Prostate gland (tissue), 2 donors: ENCODE data around the gene PADI2. TPM values are rescaled to one million over a fixed set of nuclear protein-coding genes. Genes with fewer than 3 reads are reported as not detected.

Experiments used
- DNase-seq: peaks from one replicate; pipeline ENCODE4 v3.0.0-alpha.2; 2019; ENCODE audit warnings: low spot score
- H3K27ac ChIP-seq, 2 donors: fragments of 200-600 bp; sonication (generic); 2 replicates each; pipeline ENCODE4 v1.5.1; 2017 to 2019
- H3K27me3 ChIP-seq: fragments of 200-600 bp; sonication (generic); replicated peaks from 2 replicates; pipeline ENCODE4 v1.5.1; 2019; ENCODE audit not compliant: insufficient read depth
- H3K36me3 ChIP-seq, 2 donors: fragments of 200-600 bp; sonication (generic); 1 replicate in 1 of 2; 2 replicates in 1 of 2; pipeline versions ENCODE4 v1.5.1 to v1.8.1; 2017 to 2019
- H3K4me1 ChIP-seq: fragments of 200-600 bp; sonication (generic); replicated peaks from 2 replicates; pipeline ENCODE4 v1.5.1; 2019
- H3K4me3 ChIP-seq, 2 donors: fragments of 200-600 bp; sonication (generic); 2 replicates each; pipeline ENCODE4 v1.5.1; 2017 to 2019
- H3K9me3 ChIP-seq: fragments of 200-600 bp; sonication (generic); 2 replicates; pipeline ENCODE4 v1.5.1; 2017
- CTCF ChIP-seq, 4 experiments: fragments of 200-600 bp in 2 of 4; fragments of 450-650 bp in 2 of 4; sonication (generic) in 2 of 4; IDR thresholded peaks; 1 replicate in 3 of 4; 2 replicates in 1 of 4; pipeline ENCODE4 v1.5.1; 2016 to 2019; ENCODE audit warnings: antibody characterized with exemption in 4 of 4, mild to moderate bottlenecking in 2 of 4, moderate library complexity in 2 of 4
- POLR2A ChIP-seq: fragments of 450-650 bp; IDR thresholded peaks from one replicate; pipeline ENCODE4 v1.6.1; 2016; ENCODE audit warnings: antibody characterized with exemption, mild to moderate bottlenecking
- POLR2AphosphoS5 ChIP-seq: sonication (generic); formaldehyde crosslinking; IDR thresholded peaks from one replicate; pipeline ENCODE4 v1.6.1; 2017; ENCODE audit warnings: antibody characterized with exemption
- WGBS: methylation state at CpG from one replicate; pipeline ENCODE4 v1.1.5; 2018; 5-methylcytosine and 5-hydroxymethylcytosine counted together
- intact Hi-C: fragments of 100-400 bp; cut with DNase I; formaldehyde crosslinking; loops from one replicate; pipeline ENCODE4 v1.14.2; 2022
- total RNA-seq, 2 donors: library from RNA; depleted of rRNA; stranded (reverse); fragments of >200 nt; gene quantifications; one replicate each; pipeline ENCODE4 v1.1.0, GENCODE V29; 2016

Gene PADI2
- total RNA-seq, 2 donors from 2014 or later: 1.1 to 5.0 TPM

- H3K4me3 ChIP-seq: no peak overlapping the region
- H3K9me3 ChIP-seq: no peaks in the 10 kb centered on the region
- no peak overlapping the region for H3K27ac ChIP-seq
- intact Hi-C loops: no loop called here
- TF ChIP-seq CTCF (IDR thresholded peaks at IDR 0.05) (no peak), POLR2AphosphoS5 (no peak), POLR2A (no peak)
- WGBS: 83% methylated on average over 16 of the region's 16 CpGs
- DNase-seq: no peak
- no peaks in the 10 kb centered on the region for H3K4me1 ChIP-seq
- no peaks in the 10 kb centered on the region for H3K27me3 ChIP-seq
- no peaks in the 10 kb centered on the region for H3K36me3 ChIP-seq
Measured at GRCh38 chr1:17078991-17079868, 40.0 kb downstream of the PADI2 start.

GRCh38 chr1:17075470-17076255 lies 43.6 kb downstream of the PADI2 start:
- no peak for TF ChIP-seq CTCF (IDR thresholded peaks at IDR 0.05)
- no peak for TF ChIP-seq POLR2AphosphoS5
- no peak for TF ChIP-seq POLR2A
- H3K27ac ChIP-seq: no peak overlapping the region
- H3K4me3 ChIP-seq: no peak overlapping the region
- intact Hi-C loops: no loop called here
- no peaks in the 10 kb centered on the region for H3K9me3 ChIP-seq
- no peaks in the 10 kb centered on the region for H3K4me1 ChIP-seq
- no peak for DNase-seq
- H3K36me3 ChIP-seq: no peaks in the 10 kb centered on the region
- 74% methylated on average over 17 of the region's 17 CpGs for WGBS
- H3K27me3 ChIP-seq: no peaks in the 10 kb centered on the region

GRCh38 chr1:17071794-17072193 lies 47.5 kb downstream of the PADI2 start:
- TF ChIP-seq CTCF (IDR thresholded peaks at IDR 0.05): no peak
- TF ChIP-seq POLR2A: no peak
- TF ChIP-seq POLR2AphosphoS5: no peak
- intact Hi-C loops: no loop called here

GRCh38 chr1:17070163-17070525 lies 49.1 kb downstream of the PADI2 start:
- no peaks in the 10 kb centered on the region for H3K36me3 ChIP-seq
- H3K4me1 ChIP-seq: no peaks in the 10 kb centered on the region
- DNase-seq: no peak
- no peak overlapping the region for H3K27ac ChIP-seq
- no peaks in the 10 kb centered on the region for H3K9me3 ChIP-seq
- no peak overlapping the region for H3K4me3 ChIP-seq
- no peaks in the 10 kb centered on the region for H3K27me3 ChIP-seq
- 96% methylated on average over 7 of the region's 10 CpGs for WGBS
- intact Hi-C loops: no loop called here
- no peak for TF ChIP-seq POLR2AphosphoS5
- TF ChIP-seq CTCF (IDR thresholded peaks at IDR 0.05): no peak
- no peak for TF ChIP-seq POLR2A

More at GRCh38 chr1:17071794-17072193, 47.5 kb downstream of the PADI2 start:
- no peak overlapping the region for H3K4me3 ChIP-seq
- no peaks in the 10 kb centered on the region for H3K27me3 ChIP-seq
- no peak for DNase-seq
- H3K27ac ChIP-seq: no peak overlapping the region
- H3K4me1 ChIP-seq: no peaks in the 10 kb centered on the region
- no peaks in the 10 kb centered on the region for H3K36me3 ChIP-seq
- H3K9me3 ChIP-seq: no peaks in the 10 kb centered on the region
- WGBS: 77% methylated on average over 6 of the region's 6 CpGs
